ENCODE measurements around the gene BATF3. TPM values are rescaled to one million over a fixed set of nuclear protein-coding genes. Genes with fewer than 3 reads are reported as not detected.

BATF3 gene
- total RNA-seq, 4 donors from 2014 or later = 0.38 to 5.1 TPM; not detected in 2

- no peak overlapping the region for H3K27ac ChIP-seq
- DNase-seq (no peak), ATAC-seq (no peak)
- H3K9me3 ChIP-seq = no peaks in the 10 kb centered on the region
- no peaks in the 10 kb centered on the region for H3K4me1 ChIP-seq
- H3K36me3 ChIP-seq = no peaks in the 10 kb centered on the region
- no peak overlapping the region for H3K4me3 ChIP-seq
- no peaks in the 10 kb centered on the region for H3K27me3 ChIP-seq
- in situ Hi-C loops (cut with MboI; ENCODE audit: low sequenced_read_pairs in 4 of 4) = no loop called here
- TF ChIP-seq POLR2A (IDR thresholded peaks at IDR 0.05) (no peak), CTCF (IDR thresholded peaks at IDR 0.05 in 4 of 5, conservative IDR thresholded peaks at IDR 0.05 in 1 of 5) (no peak)
- intact Hi-C loops (cut with DNase I; ENCODE audit: low total_unique reads) = no loop called here
These were observed 50.6 kb downstream of the BATF3 start for GRCh38 chr1:212649020-212649419.

GRCh38 chr1:212648431-212648830, 51.2 kb downstream of the BATF3 start:
- H3K36me3 ChIP-seq = no peaks in the 10 kb centered on the region
- no peak for TF ChIP-seq CTCF (IDR thresholded peaks at IDR 0.05 in 4 of 5, conservative IDR thresholded peaks at IDR 0.05 in 1 of 5)
- no peak for TF ChIP-seq POLR2A (IDR thresholded peaks at IDR 0.05)
- no peak for DNase-seq
- no peaks in the 10 kb centered on the region for H3K27me3 ChIP-seq
- intact Hi-C loops (cut with DNase I; ENCODE audit: low total_unique reads) (no loop called here), in situ Hi-C loops (cut with MboI; ENCODE audit: low sequenced_read_pairs in 4 of 4) (no loop called here)
- no peaks in the 10 kb centered on the region for H3K9me3 ChIP-seq
- H3K4me1 ChIP-seq = no peaks in the 10 kb centered on the region
- no peak for ATAC-seq
- H3K27ac ChIP-seq = no peak overlapping the region
- H3K4me3 ChIP-seq = no peak overlapping the region

- Histone ChIP-seq H3K9me3 (no peaks in the 10 kb centered on the region), H3K27me3 (no peaks in the 10 kb centered on the region), H3K4me1 (no peaks in the 10 kb centered on the region), H3K4me3 (no peak overlapping the region), H3K36me3 (no peaks in the 10 kb centered on the region), H3K27ac (no peak overlapping the region)
- DNase-seq (no peak), ATAC-seq (no peak)
- TF ChIP-seq POLR2A (IDR thresholded peaks at IDR 0.05) (no peak), CTCF (IDR thresholded peaks at IDR 0.05 in 4 of 5, conservative IDR thresholded peaks at IDR 0.05 in 1 of 5) (no peak)
- intact Hi-C loops (cut with DNase I; ENCODE audit: low total_unique reads) = no loop called here
- in situ Hi-C loops (cut with MboI; ENCODE audit: low sequenced_read_pairs in 4 of 4) = no loop called here
These were observed 52.6 kb downstream of the BATF3 start for GRCh38 chr1:212647004-212647403.

GRCh38 chr1:212646588-212646987, 53.1 kb downstream of the BATF3 start:
- Histone ChIP-seq H3K4me1 (no peaks in the 10 kb centered on the region), H3K36me3 (no peaks in the 10 kb centered on the region), H3K27me3 (no peaks in the 10 kb centered on the region), H3K27ac (no peak overlapping the region), H3K9me3 (no peaks in the 10 kb centered on the region), H3K4me3 (no peak overlapping the region)
- DNase-seq (no peak), ATAC-seq (no peak)
- in situ Hi-C loops (cut with MboI; ENCODE audit: low sequenced_read_pairs in 4 of 4) = no loop called here
- intact Hi-C loops (cut with DNase I; ENCODE audit: low total_unique reads) = no loop called here
- no peak for TF ChIP-seq CTCF (IDR thresholded peaks at IDR 0.05 in 4 of 5, conservative IDR thresholded peaks at IDR 0.05 in 1 of 5)
- no peak for TF ChIP-seq POLR2A (IDR thresholded peaks at IDR 0.05)

Data from gastrocnemius medialis (tissue), 4 donors.